GM18870 (cell line): Measurements from ENCODE around the gene OBI1.
"Not testable (repeated sequence)": the region's sequence is repeated elsewhere in the genome, so short reads cannot be mapped to it uniquely, and the experiment has no call there.

Experiments used
- ATAC-seq: cut with Tn5 transposase; IDR thresholded peaks from one replicate; pipeline ENCODE4 v1.9.1; 2021; ENCODE audit warnings: moderate library complexity; ENCODE audit not compliant: unreplicated experiment

The OBI1 gene

DNA sequence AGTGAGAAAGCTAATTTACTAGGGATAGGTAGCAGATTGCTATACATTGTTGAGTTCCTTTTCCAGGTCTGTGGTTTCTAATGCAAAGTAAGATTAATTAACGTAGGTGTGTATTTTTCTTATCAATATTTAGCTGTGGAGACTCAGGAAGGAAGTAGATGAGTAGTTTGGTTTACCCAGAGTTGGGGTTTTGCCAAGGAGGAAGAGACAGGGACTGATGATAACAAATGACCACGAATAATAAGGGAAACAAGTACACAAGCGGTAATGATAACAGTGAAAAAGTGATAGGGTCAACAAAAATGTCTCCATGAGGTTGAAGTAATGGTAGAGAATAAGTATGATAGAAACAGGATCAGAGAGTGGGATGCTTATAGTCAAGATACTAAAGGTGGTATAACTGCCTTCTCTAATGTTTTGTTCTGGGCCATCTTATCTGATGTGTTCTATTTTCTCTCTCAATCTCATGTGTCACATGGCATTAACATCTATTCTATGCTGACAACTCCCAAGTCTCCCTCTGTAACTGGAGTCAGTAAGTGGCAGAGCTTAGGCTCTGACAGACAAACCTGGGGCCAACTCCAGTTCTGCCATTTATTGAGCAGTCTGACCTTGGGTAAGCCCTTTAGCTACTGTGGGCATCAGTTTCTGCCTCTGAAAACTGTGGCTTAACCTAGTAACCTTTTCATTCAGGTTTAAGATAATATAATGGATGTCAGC, 8.8 kb downstream of the OBI1 start:
- no peak for ATAC-seq

DNA sequence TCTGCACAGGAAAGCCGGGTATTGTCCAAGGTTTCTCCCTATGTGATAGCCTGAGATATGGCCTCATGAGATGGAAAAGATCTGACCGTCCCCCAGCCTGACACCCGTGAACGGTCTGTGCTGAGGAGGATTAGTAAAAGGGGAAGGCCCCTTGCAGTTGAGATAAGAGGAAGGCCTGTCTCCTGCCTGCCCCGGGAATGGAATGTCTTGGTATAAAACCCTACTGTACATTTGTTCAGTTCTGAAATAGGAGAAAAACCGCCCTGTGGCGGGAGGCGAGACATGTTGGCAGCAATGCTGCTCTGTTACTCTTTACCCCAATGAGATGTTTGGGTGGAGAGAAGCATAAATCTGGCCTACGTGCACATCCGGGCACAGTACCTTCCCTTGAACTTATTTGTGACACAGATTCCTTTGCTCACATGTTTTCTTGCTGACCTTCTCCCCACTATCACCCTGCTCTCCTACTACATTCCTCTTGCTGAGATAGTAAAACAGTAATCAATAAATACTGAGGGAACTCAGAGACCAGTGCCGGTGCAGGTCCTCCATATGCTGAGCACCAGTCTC, 11.8 kb downstream of the OBI1 start:
- not testable (repeated sequence) for ATAC-seq

DNA sequence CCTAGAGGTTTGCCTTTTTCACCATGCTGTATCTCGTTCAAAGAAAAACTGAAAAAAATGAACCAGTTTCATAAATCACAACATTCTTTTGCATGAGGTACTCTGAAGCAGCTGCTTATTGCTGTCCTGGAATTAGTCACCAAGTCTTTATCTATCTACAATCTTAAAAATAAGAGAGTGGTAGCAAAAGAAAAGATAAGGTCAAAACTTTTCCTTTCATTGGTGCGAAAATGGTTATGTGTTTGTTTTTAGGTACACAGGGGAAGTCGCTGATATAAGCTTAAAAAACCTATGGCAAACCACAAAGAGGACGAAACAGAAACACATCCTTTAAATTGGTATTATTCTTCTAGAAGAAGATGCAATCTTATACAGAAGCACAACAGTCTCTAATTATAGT, 20.7 kb downstream of the OBI1 start:
- ATAC-seq: peak; percentile 66

DNA sequence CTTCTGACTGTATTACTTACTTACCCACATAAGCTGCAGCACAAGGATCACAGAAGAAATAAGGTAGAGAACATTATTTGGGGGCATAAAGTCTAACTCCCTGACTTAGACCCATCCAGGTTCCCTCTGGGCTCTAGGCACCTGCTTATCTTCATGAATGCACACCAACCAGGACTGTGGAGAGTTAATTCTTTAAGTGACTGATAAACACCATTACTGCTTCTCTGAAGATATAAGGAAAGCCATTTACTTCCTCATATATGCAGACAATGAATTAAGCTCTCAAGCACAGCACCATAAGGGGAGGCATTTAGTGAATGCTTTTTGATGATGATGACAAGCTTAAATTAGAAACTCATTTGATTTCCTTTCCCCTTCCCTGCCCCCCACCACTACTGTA, 22.5 kb downstream of the OBI1 start:
- ATAC-seq: no peak

DNA sequence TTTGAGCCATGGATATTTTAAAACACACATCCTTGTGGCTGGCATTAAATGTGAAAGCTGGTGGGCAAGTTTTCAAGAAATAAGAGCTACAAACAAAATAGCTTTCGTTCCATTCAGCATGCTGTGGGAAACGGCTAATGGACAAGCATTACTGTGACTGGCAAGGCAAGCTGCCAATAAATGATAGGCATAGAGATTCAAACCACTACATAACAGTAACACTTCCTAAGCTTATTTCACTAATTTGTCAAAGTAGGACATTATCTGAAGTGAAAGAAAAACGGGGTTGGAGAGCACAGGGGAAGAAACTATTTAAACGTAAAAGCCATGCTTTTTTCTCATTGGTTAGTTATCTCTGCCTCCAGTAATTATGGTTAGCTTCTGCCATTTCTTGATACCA, 26.0 kb downstream of the OBI1 start:
- ATAC-seq: no peak

DNA sequence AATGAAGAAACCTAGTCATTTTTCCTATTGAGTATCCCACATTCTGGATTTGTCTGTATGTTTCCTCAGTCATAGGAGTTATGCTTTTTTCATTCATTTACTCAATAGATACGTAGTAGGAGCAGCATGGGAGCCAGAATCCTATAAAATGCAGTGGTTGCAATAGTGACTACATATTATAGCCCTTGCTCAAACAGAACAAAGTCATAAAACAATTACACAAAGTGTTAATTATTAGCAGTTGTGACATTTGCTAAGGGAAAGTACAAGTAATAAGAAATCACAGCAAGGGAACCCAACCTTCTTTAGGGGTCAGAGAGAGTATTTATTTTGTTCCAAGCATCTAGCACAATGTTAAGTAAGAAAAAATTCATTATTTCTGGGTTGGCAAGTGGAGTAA, 27.9 kb downstream of the OBI1 start:
- ATAC-seq: no peak

DNA sequence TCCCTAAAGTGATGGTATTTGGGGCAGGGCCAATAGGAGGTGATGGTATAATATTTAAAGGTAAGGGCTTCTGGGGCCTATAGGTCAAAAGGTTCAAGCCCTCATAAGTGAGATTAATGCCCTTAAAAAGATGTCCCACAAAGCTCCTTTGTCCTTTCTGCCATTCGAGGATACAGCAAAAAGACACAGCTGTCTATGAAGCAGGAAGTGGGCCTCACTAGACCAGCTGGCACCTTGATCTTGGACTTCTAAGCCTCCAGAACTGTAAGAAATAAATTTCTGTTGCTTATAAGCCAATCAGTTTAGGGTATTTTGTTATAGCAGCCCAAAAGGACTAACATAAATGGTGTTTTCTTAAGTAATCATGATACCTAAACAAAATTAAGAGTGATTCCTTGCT, 28.4 kb downstream of the OBI1 start:
- ATAC-seq: no peak

DNA sequence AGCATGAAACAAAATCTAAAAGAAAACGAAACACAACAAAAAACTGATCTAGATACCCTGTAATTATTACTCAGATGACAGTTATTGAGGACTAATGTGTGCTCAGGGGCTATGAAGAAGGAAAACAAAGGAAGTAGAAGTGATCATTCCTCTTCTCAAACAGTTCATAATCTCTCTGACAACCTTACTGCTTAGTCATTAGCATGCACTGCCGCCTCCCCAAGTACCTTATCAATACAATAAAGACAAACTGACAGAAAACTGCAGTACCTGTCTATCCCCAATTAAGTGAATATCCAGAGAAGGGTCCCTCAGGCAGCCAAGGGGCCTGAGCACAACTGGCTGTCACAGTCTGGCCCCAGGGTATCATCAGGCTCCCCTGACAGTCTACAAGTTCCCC, 33.6 kb downstream of the OBI1 start:
- ATAC-seq: no peak

DNA sequence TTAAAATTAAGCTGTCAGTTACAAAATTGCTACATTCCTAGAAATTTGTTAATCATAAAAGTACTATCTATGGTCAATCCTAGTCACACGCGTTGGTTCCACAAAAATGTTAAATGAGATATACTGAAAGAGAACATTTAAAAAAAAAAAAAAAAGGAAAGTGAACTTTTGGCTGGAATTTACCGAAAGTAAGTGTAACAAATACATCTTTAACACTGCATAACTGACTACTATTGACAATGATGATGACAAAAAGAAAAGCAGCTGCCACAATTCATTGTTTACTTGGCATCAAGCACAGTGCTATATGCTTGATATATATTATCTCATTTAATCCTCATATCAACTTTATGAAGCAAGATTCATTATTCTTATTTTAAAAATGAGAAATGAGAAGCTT, 35.8 kb downstream of the OBI1 start:
- no peak for ATAC-seq

DNA sequence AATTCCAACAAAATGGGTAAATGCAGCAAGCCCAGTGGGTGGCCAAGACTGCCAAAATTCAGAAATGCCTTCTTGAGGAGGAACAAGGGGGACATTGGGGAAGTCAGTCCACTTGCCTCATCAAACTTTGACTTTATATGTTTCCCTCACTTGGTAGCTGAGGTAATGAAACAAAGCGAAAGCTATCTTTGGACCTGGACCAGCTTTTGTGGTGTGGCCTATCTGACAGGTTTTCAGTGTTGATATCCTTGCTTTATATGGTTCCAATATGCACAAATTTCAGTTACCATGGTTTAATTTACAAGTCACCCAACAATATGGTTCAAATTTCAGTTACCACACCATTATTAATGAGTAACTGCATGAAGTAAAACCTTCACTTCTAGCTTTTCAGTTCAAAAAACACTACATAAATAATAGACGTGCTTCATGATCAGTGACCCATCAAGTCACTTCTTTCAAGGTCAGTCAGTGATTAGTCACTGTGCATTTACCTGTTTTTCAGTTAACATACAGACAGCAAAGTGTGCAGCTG, 38.0 kb downstream of the OBI1 start:
- no peak for ATAC-seq

DNA sequence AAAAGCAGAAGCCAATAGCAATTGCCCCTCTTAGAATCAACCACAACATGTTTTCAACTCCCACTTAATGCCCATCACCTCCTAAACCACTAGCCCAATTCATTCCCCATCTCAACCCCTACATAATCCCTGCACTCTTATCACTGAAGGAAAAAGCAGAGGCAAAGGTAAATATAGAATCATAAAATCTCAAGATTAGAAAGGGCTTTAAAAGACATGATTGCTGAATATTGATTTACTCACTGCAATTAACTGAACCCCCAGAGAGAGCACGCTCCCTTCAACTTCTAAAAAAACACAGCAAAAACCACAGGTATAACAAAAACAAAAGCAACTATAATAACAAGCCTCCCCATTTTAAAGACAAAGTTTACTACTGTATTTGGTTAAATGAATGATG, 40.5 kb downstream of the OBI1 start:
- no peak for ATAC-seq

DNA sequence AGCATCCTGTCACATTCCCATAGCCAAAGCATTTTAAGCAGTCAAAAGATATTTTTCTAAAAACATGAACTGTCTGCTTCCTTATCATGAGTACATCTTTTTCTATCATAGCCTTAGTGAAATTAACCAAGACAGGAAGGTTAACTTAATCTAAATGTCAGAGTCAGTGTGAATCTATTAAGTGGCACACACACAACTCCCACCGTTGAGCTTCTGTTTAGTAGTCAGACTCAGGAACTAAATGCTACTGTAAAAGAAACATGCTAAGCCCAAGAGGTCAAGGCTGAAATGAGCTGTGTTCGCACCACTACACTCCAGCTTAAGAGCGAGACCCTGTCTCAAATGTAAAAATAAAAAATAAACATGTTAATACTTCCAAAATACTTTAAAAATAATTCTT, 47.9 kb downstream of the OBI1 start:
- ATAC-seq: no peak

DNA sequence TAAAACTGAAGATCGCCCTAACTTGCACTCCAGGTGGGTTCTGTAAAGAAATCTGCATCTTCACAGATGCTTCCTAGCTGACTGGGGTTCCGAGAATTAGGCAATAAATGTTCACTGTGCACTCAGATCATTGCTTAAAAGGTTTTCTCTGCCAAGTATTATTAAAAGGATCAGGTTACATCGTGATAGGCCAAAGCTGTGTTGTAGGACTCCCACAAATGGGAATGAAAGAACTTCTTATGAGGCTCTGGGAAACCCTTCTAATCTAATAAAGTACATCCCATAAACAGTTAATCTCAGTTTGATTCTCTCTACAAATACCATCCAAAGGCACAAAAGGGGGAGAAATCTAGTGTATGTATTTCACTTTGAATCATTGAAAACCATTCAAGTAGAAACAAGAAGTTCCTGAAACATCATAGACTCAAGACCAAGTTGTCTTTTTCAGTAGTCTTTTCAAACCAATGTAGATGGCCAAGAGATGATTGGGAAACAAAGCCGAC, 48.5 kb downstream of the OBI1 start:
- peak; percentile 51 for ATAC-seq

DNA sequence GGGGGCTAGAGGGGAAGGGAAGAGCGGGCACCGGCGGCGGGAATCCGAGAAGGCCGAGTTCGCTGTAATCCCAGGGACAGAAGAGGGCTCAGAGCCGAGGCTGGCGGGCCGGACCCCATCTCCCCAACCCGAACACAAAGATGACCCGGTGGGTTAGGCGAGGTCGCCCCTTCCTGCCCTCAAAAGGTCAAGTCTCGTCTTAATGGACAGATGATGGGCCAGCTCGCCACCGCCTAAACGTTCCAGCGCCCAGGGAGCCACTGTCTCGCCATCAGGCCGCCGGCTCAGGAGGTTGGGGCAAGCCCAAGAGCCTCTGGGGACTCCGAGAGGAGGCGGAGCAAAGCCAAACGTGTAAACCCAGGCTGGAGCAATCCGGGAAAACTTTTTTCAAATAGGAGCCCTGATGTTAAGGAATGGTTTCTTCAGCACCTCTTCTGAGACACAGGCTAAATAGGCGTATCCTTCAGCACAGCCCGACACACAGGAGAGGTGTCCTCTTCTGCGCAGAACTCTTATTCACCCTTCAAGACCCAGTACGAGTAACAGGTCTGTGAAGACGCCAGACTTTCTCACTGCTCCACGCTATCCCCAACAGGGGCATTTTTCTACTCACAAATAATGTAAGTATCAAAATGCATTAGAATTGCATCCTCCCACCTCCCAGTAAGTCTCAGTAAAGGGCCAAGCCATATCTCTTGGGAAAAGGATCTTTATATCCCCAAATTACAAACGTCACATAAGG, 49.3 kb downstream of the OBI1 start:
- ATAC-seq: no peak

DNA sequence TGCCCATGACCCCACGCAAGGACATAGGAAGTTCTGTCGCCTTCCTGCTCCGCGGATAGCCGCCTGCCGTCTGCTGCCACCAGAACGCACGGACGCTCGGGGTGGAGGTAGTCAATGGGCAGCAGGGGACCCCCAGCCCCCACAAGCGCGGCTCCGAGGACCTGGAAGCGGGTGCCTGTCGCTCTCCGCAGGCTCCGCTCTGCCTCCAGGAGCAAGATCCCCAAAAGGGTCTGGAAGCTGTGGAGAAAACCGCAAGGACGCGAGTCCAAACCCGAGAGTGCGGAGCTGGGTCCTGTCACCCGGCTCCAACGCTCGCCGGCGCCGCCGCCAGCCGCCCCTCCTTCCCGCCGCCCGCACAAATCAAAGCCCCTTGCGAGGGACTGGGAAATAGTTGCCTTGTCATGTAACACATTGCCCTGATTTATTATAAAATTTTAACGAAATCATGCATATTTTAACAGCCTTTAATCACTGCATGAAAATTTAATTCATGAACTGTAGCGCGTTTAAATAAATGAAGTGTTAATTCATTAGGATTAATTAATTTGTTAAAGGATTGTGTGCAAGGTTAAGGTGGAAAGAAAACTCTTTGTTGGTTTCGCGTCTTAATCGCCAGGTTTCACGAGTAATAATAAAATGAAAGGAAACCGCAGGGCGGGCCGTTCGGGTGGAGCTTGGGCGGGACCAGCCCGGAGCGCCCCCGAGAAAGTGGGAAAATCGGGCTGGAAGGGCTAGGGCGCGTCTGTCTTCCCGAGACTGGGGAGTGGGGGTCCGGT, 50.1 kb downstream of the OBI1 start:
- no peak for ATAC-seq

DNA sequence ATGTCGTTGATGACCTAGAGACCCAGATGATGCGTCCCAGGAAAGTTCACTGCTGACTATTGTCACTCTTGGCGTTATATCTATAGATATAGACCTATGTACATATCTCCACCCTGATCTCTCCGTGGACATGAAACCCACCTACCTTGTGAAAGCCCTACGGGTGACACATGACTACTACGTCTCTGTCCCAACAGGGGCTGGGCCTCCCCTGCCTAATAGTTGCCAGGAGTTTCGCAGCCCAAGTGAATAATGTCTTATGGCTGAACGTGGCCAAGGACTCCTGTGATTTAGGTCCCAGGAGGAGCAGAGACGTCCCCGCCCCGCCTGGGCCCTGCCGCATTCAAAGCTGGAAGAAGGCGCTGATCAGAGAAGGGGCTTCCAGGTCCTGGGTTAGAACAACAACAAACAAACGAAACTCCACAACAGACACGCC, 50.7 kb downstream of the OBI1 start:
- ATAC-seq: no peak

DNA sequence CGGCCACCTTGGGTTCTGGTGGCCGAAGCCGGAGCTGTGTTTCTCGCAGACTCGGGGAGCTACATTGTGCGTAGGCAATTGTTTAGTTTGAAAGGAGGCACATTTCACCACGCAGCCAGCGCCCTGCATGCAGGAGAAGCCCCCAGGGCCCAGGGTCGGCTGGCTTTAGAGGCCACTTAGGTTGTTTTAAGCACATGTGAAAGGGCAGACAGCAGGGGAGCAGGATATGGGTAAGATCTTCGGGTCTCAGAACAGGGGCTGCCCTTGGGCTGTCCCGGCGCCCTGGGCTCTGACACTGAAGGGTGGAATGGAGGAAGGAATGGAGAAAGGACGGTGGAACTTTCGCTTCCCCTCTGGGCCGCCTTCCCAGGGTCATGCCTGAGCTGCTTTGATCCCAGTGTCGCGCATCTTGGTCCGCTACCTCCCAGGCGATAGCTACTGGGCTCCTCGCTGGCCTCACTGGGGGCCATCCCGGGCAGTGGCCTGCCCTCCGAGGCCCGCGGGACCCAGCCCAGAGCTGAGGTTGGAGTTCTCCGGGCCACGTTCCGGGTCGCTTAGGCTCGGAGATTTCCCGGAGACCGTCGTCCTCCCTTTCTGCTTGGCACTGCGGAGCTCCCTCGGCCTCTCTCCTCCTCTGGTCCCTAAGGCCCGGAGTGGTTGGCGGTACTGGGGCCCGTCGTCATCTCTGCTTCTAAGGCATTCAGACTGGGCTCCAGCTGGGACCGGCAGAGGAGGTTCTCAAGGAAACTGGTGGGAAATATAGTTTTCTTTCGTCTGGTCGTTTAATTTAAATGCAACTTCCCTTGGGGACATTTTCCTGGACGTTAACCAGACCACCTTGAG, 51.3 kb downstream of the OBI1 start:
- no peak for ATAC-seq

DNA sequence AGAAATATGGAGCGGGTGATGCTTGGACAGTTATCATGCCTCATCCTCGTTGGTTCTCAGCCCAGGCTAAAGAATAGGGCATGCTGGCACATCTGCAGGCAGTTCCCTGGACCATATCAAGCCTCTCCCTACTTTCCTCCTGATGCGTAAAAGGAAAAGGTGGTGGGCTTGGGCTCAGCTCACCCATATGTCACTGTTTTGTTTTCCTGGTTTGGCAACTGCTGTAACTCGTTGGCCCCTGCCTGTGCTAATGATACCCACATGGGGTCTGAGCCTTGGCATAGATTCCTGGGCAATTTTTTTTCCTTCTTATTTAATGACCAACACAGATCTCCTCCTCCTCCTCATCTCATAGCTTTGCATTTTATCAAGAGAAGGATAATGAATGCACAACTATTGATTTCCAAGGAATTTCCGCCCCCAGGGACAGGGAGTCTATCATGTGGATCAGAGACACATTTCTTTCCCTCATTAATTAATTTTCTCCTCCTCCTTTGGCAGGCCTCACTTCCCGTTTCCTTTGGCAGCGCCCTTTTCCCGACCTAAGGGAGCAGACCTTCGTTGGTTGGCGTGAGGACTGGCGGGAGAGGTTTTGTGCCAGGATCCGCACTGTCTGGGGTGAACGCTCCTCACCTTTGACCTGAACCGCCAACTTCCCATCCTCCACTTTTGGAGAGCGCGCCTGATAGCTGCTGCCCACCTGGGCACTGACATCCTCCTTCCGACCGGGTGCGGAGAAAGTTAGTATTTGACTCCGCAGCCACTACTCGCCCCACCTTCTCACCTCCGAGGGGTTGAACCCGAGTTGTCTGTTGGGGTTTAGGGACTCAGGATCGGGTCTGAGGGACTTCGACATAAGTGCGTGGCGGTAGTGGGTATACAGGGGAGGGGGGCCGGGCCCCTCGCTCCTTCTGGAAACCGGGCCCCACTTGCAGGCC, 52.2 kb downstream of the OBI1 start:
- no peak for ATAC-seq
